ENCODE results near the gene PDZRN4.

The PDZRN4 gene

GRCh38 chr12:41596190-41596589, 408.1 kb downstream of the PDZRN4 start:
- H3K9me2 ChIP-seq (replicated peaks; ENCODE audit: low read depth, low read length): no peaks in the 10 kb centered on the region
- H3K9ac ChIP-seq (ENCODE audit: low read depth, low read length, poor library complexity, severe bottlenecking): no peak overlapping the region
- H3K9me3 ChIP-seq (ENCODE audit: insufficient read depth, low read depth, low read length): no peaks in the 10 kb centered on the region
- H3K4me2 ChIP-seq (ENCODE audit: low read depth, low read length, poor library complexity, severe bottlenecking): no peak overlapping the region
- no peak overlapping the region for H2AFZ ChIP-seq (ENCODE audit: low read length)
- H3F3A ChIP-seq (ENCODE audit: low read depth): no peaks in the 10 kb centered on the region
- TF ChIP-seq, protein P1, sequence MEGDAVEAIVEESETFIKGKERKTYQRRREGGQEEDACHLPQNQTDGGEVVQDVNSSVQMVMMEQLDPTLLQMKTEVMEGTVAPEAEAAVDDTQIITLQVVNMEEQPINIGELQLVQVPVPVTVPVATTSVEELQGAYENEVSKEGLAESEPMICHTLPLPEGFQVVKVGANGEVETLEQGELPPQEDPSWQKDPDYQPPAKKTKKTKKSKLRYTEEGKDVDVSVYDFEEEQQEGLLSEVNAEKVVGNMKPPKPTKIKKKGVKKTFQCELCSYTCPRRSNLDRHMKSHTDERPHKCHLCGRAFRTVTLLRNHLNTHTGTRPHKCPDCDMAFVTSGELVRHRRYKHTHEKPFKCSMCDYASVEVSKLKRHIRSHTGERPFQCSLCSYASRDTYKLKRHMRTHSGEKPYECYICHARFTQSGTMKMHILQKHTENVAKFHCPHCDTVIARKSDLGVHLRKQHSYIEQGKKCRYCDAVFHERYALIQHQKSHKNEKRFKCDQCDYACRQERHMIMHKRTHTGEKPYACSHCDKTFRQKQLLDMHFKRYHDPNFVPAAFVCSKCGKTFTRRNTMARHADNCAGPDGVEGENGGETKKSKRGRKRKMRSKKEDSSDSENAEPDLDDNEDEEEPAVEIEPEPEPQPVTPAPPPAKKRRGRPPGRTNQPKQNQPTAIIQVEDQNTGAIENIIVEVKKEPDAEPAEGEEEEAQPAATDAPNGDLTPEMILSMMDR (conservative IDR thresholded peaks at IDR 0.05; ENCODE audit: low read length): no peak
- TF ChIP-seq EZH2phosphoT487 (IDR thresholded peaks at IDR 0.05; ENCODE audit: borderline replicate concordance): no peak
- H3K27me3 ChIP-seq (ENCODE audit: insufficient read depth, low read length, poor library complexity, severe bottlenecking): no peaks in the 10 kb centered on the region
- no peaks in the 10 kb centered on the region for H4K20me1 ChIP-seq (ENCODE audit: insufficient read depth, low read length, poor library complexity, severe bottlenecking)
- no peaks in the 10 kb centered on the region for H3K4me1 ChIP-seq (ENCODE audit: insufficient read depth, low read length, poor library complexity, severe bottlenecking)
- H3K4me3 ChIP-seq (ENCODE audit: low read length, poor library complexity, severe bottlenecking): no peak overlapping the region
- H3K36me3 ChIP-seq (ENCODE audit: insufficient read depth, low read length): no peaks in the 10 kb centered on the region
- H3K79me2 ChIP-seq (ENCODE audit: insufficient read depth, low read length): no peaks in the 10 kb centered on the region

DNA sequence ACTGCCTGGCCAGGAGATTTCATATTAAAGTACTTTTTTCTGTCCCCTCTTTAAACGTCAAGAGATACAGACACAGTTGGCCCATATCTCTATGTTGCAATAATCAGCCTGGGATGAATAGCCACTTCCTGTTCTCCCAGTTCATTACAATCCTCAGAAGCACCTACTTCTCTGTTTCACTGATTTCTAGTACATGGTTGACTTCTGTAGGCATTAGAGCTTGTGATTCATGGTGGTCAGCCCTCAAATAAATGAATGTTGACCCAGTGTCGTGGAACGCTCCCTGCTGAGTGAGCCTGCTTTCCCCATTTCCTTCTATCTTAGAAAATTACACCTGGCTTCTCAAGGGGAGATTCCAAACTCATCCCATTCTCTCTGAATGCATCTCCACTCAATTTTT, 416.7 kb downstream of the PDZRN4 start:
- Histone ChIP-seq H3K4me2 (ENCODE audit: low read depth, low read length, poor library complexity, severe bottlenecking) (no peak overlapping the region), H3K4me3 (ENCODE audit: low read length, poor library complexity, severe bottlenecking) (no peak overlapping the region), H3K79me2 (ENCODE audit: insufficient read depth, low read length) (no peaks in the 10 kb centered on the region), H3K9ac (ENCODE audit: low read depth, low read length, poor library complexity, severe bottlenecking) (no peak overlapping the region), H3K9me2 (replicated peaks; ENCODE audit: low read depth, low read length) (no peaks in the 10 kb centered on the region), H3K36me3 (ENCODE audit: insufficient read depth, low read length) (no peaks in the 10 kb centered on the region), H4K20me1 (ENCODE audit: insufficient read depth, low read length, poor library complexity, severe bottlenecking) (no peaks in the 10 kb centered on the region), H3F3A (ENCODE audit: low read depth) (no peaks in the 10 kb centered on the region), H3K4me1 (ENCODE audit: insufficient read depth, low read length, poor library complexity, severe bottlenecking) (no peaks in the 10 kb centered on the region), H3K27me3 (ENCODE audit: insufficient read depth, low read length, poor library complexity, severe bottlenecking) (no peaks in the 10 kb centered on the region), H3K9me3 (ENCODE audit: insufficient read depth, low read depth, low read length) (no peaks in the 10 kb centered on the region), H2AFZ (ENCODE audit: low read length) (no peak overlapping the region)
- TF ChIP-seq EZH2phosphoT487 (IDR thresholded peaks at IDR 0.05; ENCODE audit: borderline replicate concordance): no peak
- TF ChIP-seq, protein P1 (conservative IDR thresholded peaks at IDR 0.05; ENCODE audit: low read length): no peak

- Histone ChIP-seq H3K36me3 (ENCODE audit: insufficient read depth, low read length) (no peaks in the 10 kb centered on the region), H3K4me2 (ENCODE audit: low read depth, low read length, poor library complexity, severe bottlenecking) (no peak overlapping the region), H3K9me3 (ENCODE audit: insufficient read depth, low read depth, low read length) (no peaks in the 10 kb centered on the region), H3K9me2 (replicated peaks; ENCODE audit: low read depth, low read length) (no peaks in the 10 kb centered on the region), H3K4me3 (ENCODE audit: low read length, poor library complexity, severe bottlenecking) (no peak overlapping the region), H3K27me3 (ENCODE audit: insufficient read depth, low read length, poor library complexity, severe bottlenecking) (no peaks in the 10 kb centered on the region), H3F3A (ENCODE audit: low read depth) (no peaks in the 10 kb centered on the region), H2AFZ (ENCODE audit: low read length) (no peak overlapping the region), H3K79me2 (ENCODE audit: insufficient read depth, low read length) (no peaks in the 10 kb centered on the region), H4K20me1 (ENCODE audit: insufficient read depth, low read length, poor library complexity, severe bottlenecking) (no peaks in the 10 kb centered on the region), H3K4me1 (ENCODE audit: insufficient read depth, low read length, poor library complexity, severe bottlenecking) (no peaks in the 10 kb centered on the region), H3K9ac (ENCODE audit: low read depth, low read length, poor library complexity, severe bottlenecking) (no peak overlapping the region)
- TF ChIP-seq, protein P1 (conservative IDR thresholded peaks at IDR 0.05; ENCODE audit: low read length): no peak
- TF ChIP-seq EZH2phosphoT487 (IDR thresholded peaks at IDR 0.05; ENCODE audit: borderline replicate concordance): no peak
These were observed 417.6 kb downstream of the PDZRN4 start for GRCh38 chr12:41605545-41606305.
